Panc1 (cell line): ENCODE data around the gene CCL16. TPM values are rescaled to one million over a fixed set of nuclear protein-coding genes. Genes with fewer than 3 reads are reported as not detected.

Experiments
- ATAC-seq: fragments of 200-7000 bp; cut with Tn5 transposase; 2 replicates; pipeline ENCODE4 v1.9.1; 2020; ENCODE audit warnings: mild to moderate bottlenecking, moderate library complexity
- BruUV-seq: library from RNA; stranded (reverse); fragments of 400-500 nt; replicated peaks from 2 replicates; lab custom pipeline; 2021; lab: Mats Ljungman, UMichigan
- CTCF ChIA-PET: fragments of 300-600 bp; sonication (Branson Sonifier 250); formaldehyde crosslinking; loops from one replicate; lab custom pipeline; 2022; ENCODE audit warnings: antibody characterized with exemption; lab: Charles Lee
- POLR2A ChIA-PET: fragments of 300-600 bp; sonication (Branson Sonifier 250); formaldehyde crosslinking; loops from one replicate; lab custom pipeline; 2022; ENCODE audit warnings: antibody characterized with exemption; lab: Charles Lee
- DNase-seq: peaks from one replicate; pipeline ENCODE4 v3.0.0-alpha.2; 2010; ENCODE audit warnings: low read depth, low spot score
- H3K27ac ChIP-seq: 2 replicates; pipeline ENCODE4 v1.5.1; 2011; ENCODE audit warnings: mild to moderate bottlenecking, low read length, inconsistent platforms
- H3K27me3 ChIP-seq: fragments of 200-500 bp; sonication (Bioruptor generic); 2 replicates; pipeline ENCODE4 v1.6.0; 2014; ENCODE audit warnings: low read length, inconsistent platforms; ENCODE audit not compliant: control insufficient read depth, insufficient read depth
- H3K36me3 ChIP-seq: fragments of 200-500 bp; sonication (Bioruptor generic); 2 replicates; pipeline ENCODE4 v1.5.1; 2014; ENCODE audit warnings: inconsistent platforms, mild to moderate bottlenecking, low read length, moderate library complexity; ENCODE audit not compliant: control insufficient read depth, insufficient read depth
- H3K4me1 ChIP-seq: 2 replicates; pipeline ENCODE4 v1.5.1; 2011; ENCODE audit warnings: inconsistent platforms, mild to moderate bottlenecking, low read length, moderate library complexity; ENCODE audit not compliant: control insufficient read depth, insufficient read depth
- H3K4me3 ChIP-seq, 2 experiments: 2 replicates each; pipeline ENCODE4 v1.5.1; 2011 to 2012; ENCODE audit warnings: low read depth in 2 of 2, low read length in 2 of 2, mild to moderate bottlenecking in 2 of 2, inconsistent platforms in 1 of 2, moderate library complexity in 1 of 2
- H3K9me3 ChIP-seq: fragments of 200-500 bp; sonication (Bioruptor generic); 2 replicates; pipeline ENCODE4 v1.5.1; 2014; ENCODE audit warnings: low read depth, mild to moderate bottlenecking, inconsistent platforms, low read length, moderate library complexity; ENCODE audit not compliant: control insufficient read depth, insufficient read depth
- POLR2AphosphoS5 ChIP-seq: IDR thresholded peaks from 2 replicates; pipeline ENCODE4 v1.6.1; 2012; ENCODE audit warnings: mild to moderate bottlenecking, low read depth, low read length, moderate library complexity
- SIN3A ChIP-seq: IDR thresholded peaks from 2 replicates; pipeline ENCODE4 v1.6.1; 2012; ENCODE audit warnings: low read depth, mild to moderate bottlenecking, low read length, moderate library complexity, borderline replicate concordance; ENCODE audit not compliant: insufficient read depth
- TCF7L2 ChIP-seq: IDR thresholded peaks from 2 replicates; pipeline ENCODE4 v1.6.1; 2011; ENCODE audit warnings: mild to moderate bottlenecking, low read depth, low read length, inconsistent platforms
- in situ Hi-C: cut with HindIII; loops from 2 replicates; pipeline ENCODE4 v1.10.0; 2016; ENCODE audit warnings: low sequenced_read_pairs, low pct_unique_long_range_greater_than_20kb
- intact Hi-C: fragments of 100-400 bp; cut with micrococcal nuclease; formaldehyde crosslinking; loops from one replicate; pipeline ENCODE4 v1.10.0; 2022; ENCODE audit not compliant: unreplicated experiment
- total RNA-seq: library from RNA; stranded (reverse); gene quantifications from one replicate; pipeline ENCODE4 v1.2.1, GENCODE V29; 2021; ENCODE audit not compliant: unreplicated experiment
- TF ChIP-seq, protein P1 (sequence below), 2 experiments: IDR thresholded peaks; 2 replicates each; pipeline ENCODE4 v1.6.1; 2011 to 2012; ENCODE audit warnings: low read depth in 2 of 2, control low read depth in 1 of 2, low read length in 1 of 2, mild to moderate bottlenecking in 1 of 2, moderate library complexity in 1 of 2; ENCODE audit not compliant: insufficient read depth in 1 of 2
- TF ChIP-seq, protein P2 (sequence below): fragments of 450-650 bp; IDR thresholded peaks from 2 replicates; pipeline ENCODE4 v1.5.1; 2017; ENCODE audit warnings: mild to moderate bottlenecking

The CCL16 gene
- total RNA-seq, 1 experiment from 2014 or later = not detected

DNA sequence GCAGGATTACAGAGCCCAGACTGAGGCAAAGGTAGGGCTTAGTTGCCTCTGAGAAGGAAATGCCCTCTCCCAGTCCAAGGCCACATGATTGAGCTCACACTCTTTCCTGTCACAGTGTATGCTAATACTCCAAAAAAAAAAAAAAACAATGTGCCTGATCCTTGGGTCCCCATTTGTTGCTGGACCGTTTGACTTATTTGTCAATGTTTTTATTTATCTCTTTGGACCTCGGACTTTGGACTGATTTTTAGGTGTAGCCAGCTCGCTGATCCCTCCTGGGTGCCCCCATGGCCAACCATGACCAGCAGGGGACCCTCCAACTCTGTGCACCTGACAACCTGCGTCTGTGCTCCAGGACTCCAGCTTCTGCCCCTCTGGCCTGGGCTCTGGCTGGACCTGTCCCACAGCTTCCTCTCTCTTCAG is 622 bp upstream of the CCL16 start:
- no peak overlapping the region for H3K4me3 ChIP-seq
- ATAC-seq (0 out of 2 replicates have a peak, but pooled peaks have one; percentile 42), DNase-seq (no peak)
- CTCF ChIA-PET = interaction anchor here (1.2 to 1.8 kb wide), 2 partner anchors 13 to 167 kb away, joined by 4 to 9 read pairs; no protein-coding TSS in a partner anchor
- no peaks in the 10 kb centered on the region for H3K36me3 ChIP-seq
- no peaks in the 10 kb centered on the region; the same call in 1 of the 2 replicates for H3K27me3 ChIP-seq
- in situ Hi-C loops (no loop called here), intact Hi-C loops (no loop called here)
- H3K4me1 ChIP-seq = no peaks in the 10 kb centered on the region
- H3K27ac ChIP-seq = no peak overlapping the region
- POLR2A ChIA-PET = interaction anchor here (0.7 kb wide), 1 partner anchor 35 kb away, joined by 6 read pairs; no protein-coding TSS in a partner anchor
- H3K9me3 ChIP-seq = no peaks in the 10 kb centered on the region
- no TSS peak for BruUV-seq
- TF ChIP-seq, protein P1, sequence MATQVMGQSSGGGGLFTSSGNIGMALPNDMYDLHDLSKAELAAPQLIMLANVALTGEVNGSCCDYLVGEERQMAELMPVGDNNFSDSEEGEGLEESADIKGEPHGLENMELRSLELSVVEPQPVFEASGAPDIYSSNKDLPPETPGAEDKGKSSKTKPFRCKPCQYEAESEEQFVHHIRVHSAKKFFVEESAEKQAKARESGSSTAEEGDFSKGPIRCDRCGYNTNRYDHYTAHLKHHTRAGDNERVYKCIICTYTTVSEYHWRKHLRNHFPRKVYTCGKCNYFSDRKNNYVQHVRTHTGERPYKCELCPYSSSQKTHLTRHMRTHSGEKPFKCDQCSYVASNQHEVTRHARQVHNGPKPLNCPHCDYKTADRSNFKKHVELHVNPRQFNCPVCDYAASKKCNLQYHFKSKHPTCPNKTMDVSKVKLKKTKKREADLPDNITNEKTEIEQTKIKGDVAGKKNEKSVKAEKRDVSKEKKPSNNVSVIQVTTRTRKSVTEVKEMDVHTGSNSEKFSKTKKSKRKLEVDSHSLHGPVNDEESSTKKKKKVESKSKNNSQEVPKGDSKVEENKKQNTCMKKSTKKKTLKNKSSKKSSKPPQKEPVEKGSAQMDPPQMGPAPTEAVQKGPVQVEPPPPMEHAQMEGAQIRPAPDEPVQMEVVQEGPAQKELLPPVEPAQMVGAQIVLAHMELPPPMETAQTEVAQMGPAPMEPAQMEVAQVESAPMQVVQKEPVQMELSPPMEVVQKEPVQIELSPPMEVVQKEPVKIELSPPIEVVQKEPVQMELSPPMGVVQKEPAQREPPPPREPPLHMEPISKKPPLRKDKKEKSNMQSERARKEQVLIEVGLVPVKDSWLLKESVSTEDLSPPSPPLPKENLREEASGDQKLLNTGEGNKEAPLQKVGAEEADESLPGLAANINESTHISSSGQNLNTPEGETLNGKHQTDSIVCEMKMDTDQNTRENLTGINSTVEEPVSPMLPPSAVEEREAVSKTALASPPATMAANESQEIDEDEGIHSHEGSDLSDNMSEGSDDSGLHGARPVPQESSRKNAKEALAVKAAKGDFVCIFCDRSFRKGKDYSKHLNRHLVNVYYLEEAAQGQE (IDR thresholded peaks at IDR 0.05; ENCODE audit: insufficient read depth in 1 of 2, low read depth in 2 of 2, low read length in 1 of 2) = no peak
- TF ChIP-seq, protein P2, sequence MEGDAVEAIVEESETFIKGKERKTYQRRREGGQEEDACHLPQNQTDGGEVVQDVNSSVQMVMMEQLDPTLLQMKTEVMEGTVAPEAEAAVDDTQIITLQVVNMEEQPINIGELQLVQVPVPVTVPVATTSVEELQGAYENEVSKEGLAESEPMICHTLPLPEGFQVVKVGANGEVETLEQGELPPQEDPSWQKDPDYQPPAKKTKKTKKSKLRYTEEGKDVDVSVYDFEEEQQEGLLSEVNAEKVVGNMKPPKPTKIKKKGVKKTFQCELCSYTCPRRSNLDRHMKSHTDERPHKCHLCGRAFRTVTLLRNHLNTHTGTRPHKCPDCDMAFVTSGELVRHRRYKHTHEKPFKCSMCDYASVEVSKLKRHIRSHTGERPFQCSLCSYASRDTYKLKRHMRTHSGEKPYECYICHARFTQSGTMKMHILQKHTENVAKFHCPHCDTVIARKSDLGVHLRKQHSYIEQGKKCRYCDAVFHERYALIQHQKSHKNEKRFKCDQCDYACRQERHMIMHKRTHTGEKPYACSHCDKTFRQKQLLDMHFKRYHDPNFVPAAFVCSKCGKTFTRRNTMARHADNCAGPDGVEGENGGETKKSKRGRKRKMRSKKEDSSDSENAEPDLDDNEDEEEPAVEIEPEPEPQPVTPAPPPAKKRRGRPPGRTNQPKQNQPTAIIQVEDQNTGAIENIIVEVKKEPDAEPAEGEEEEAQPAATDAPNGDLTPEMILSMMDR = no peak; the same call in 1 of the 2 replicates
- TF ChIP-seq SIN3A (no peak), POLR2AphosphoS5 (no peak), TCF7L2 (no peak)

DNA sequence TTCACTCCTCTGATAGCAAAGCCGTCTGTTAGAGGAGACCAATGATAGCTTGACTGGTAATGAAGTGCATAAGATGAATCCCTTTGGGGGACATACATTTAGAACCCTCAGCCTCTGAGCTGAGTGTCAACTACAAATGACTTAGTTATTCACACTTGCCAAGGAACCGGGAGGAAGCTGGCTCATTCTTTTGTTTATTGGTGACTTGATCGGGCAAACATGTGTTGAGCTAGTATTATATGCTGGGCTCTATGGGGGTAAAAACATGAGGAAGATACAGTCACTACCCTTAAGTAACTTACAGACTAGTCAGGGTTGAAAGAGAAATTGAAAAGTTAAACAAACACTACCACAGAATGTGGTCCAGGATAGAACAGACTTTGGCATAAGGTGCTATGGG is 3.0 kb downstream of the CCL16 start:
- intact Hi-C loops = no loop called here
- H3K9me3 ChIP-seq = no peaks in the 10 kb centered on the region
- CTCF ChIA-PET = interaction anchor here (1.7 kb wide), 1 partner anchor 9 kb away, joined by 6 read pairs; no protein-coding TSS in a partner anchor
- POLR2A ChIA-PET = interaction anchor here (0.7 kb wide), 1 partner anchor 12 kb away, joined by 3 read pairs; no protein-coding TSS in a partner anchor
- H3K4me1 ChIP-seq = 0 out of 2 replicates have a peak, but pooled peaks cover 4% of the 10 kb centered on the region
- ATAC-seq (no peak), DNase-seq (no peak)
- H3K4me3 ChIP-seq = no peak overlapping the region
- BruUV-seq = no TSS peak
- no peak for TF ChIP-seq SIN3A
- TF ChIP-seq, protein P2 = no peak
- TF ChIP-seq POLR2AphosphoS5 = no peak
- TF ChIP-seq TCF7L2 = no peak
- TF ChIP-seq, protein P1 (IDR thresholded peaks at IDR 0.05; ENCODE audit: insufficient read depth in 1 of 2, low read depth in 2 of 2, low read length in 1 of 2) = no peak
- no peak overlapping the region for H3K27ac ChIP-seq
- no peaks in the 10 kb centered on the region; the same call in 1 of the 2 replicates for H3K27me3 ChIP-seq
- in situ Hi-C loops = no loop called here
- H3K36me3 ChIP-seq = no peaks in the 10 kb centered on the region
